Thyroid gland (tissue), 4 donors: Measurements from ENCODE around the gene HEPHL1.

Source experiments
- CTCF ChIP-seq, 6 experiments: fragments of 200-600 bp in 3 of 6; fragments of 450-650 bp in 3 of 6; sonication (generic) in 3 of 6; IDR thresholded peaks; one replicate each; pipeline ENCODE4 v1.5.1; 2016 to 2019; ENCODE audit warnings: antibody characterized with exemption in 6 of 6, mild to moderate bottlenecking in 2 of 6, inconsistent platforms in 1 of 6, moderate library complexity in 1 of 6
- POLR2A ChIP-seq, 2 donors: fragments of 450-650 bp; IDR thresholded peaks; one replicate each; pipeline ENCODE4 v1.6.1; 2017; ENCODE audit warnings: antibody characterized with exemption in 2 of 2, mild to moderate bottlenecking in 2 of 2, moderate library complexity in 1 of 2

- TF ChIP-seq POLR2A (IDR thresholded peaks at IDR 0.05): no peak
- TF ChIP-seq CTCF (IDR thresholded peaks at IDR 0.05): no peak
Observed at GRCh38 chr11:94141511-94142307, 120.6 kb downstream of the HEPHL1 start.
